GM23338 (cell line): ENCODE measurements around the gene OR2L13.

Source experiments
- CREB1 ChIP-seq: fragments of 250-450 bp; sonication (Bioruptor Pico); IDR thresholded peaks from 2 replicates; pipeline ENCODE4 v1.5.0; 2020; ENCODE audit warnings: low read depth, mild to moderate bottlenecking, moderate library complexity
- EZH2 ChIP-seq: fragments of 200-600 bp; sonication (generic); IDR thresholded peaks from one replicate; pipeline ENCODE4 v1.8.0; 2017; ENCODE audit warnings: antibody characterized with exemption, mild to moderate bottlenecking, low read depth; ENCODE audit not compliant: unreplicated experiment
- EZH2phosphoT487 ChIP-seq: fragments of 200-600 bp; sonication (generic); IDR thresholded peaks from one replicate; pipeline ENCODE4 v1.8.1; 2018; ENCODE audit warnings: antibody characterized with exemption; ENCODE audit not compliant: unreplicated experiment
- JUNB ChIP-seq: IDR thresholded peaks from one replicate; pipeline ENCODE4 v1.6.1; 2016; ENCODE audit warnings: antibody characterized with exemption; ENCODE audit not compliant: unreplicated experiment
- NANOG ChIP-seq: IDR thresholded peaks from 2 replicates; pipeline ENCODE4 v1.6.1; 2016; ENCODE audit warnings: antibody characterized with exemption, borderline replicate concordance
- POLR2AphosphoS5 ChIP-seq: IDR thresholded peaks from 2 replicates; pipeline ENCODE4 v1.6.1; 2016; ENCODE audit warnings: antibody characterized with exemption, low read depth
- REST ChIP-seq: IDR thresholded peaks from one replicate; pipeline ENCODE4 v1.6.1; 2018; ENCODE audit warnings: antibody characterized with exemption; ENCODE audit not compliant: unreplicated experiment
- STAT1 ChIP-seq: IDR thresholded peaks from one replicate; pipeline ENCODE4 v1.6.1; 2016; ENCODE audit warnings: antibody characterized with exemption; ENCODE audit not compliant: unreplicated experiment
- ZNF114 ChIP-seq: fragments of 250-450 bp; sonication (Bioruptor Pico); IDR thresholded peaks from 2 replicates; pipeline ENCODE4 v1.5.0; 2020; ENCODE audit warnings: mild to moderate bottlenecking, moderate library complexity
- ZNF331 ChIP-seq: fragments of 250-450 bp; sonication (Bioruptor Pico); IDR thresholded peaks from 2 replicates; pipeline ENCODE4 v1.5.0; 2020; ENCODE audit warnings: low read depth, mild to moderate bottlenecking, moderate library complexity
- TF ChIP-seq, protein P1 (sequence below), 2 experiments: fragments of 200-600 bp in 1 of 2; sonication (generic) in 1 of 2; conservative IDR thresholded peaks; 2 replicates each; pipeline versions ENCODE4 v1.5.1 to v1.6.1; 2016 to 2017; ENCODE audit warnings: antibody characterized with exemption in 2 of 2, low read depth in 2 of 2, mild to moderate bottlenecking in 2 of 2, moderate library complexity in 1 of 2
- TF ChIP-seq, protein P2 (sequence below): IDR thresholded peaks from 2 replicates; pipeline ENCODE4 v1.6.1; 2016; ENCODE audit warnings: antibody characterized with exemption
- TF ChIP-seq, protein P3 (sequence below): fragments of 250-450 bp; sonication (Bioruptor Pico); IDR thresholded peaks from 2 replicates; pipeline ENCODE4 v1.5.0; 2020; ENCODE audit warnings: mild to moderate bottlenecking, moderate library complexity

- TF ChIP-seq, protein P1, sequence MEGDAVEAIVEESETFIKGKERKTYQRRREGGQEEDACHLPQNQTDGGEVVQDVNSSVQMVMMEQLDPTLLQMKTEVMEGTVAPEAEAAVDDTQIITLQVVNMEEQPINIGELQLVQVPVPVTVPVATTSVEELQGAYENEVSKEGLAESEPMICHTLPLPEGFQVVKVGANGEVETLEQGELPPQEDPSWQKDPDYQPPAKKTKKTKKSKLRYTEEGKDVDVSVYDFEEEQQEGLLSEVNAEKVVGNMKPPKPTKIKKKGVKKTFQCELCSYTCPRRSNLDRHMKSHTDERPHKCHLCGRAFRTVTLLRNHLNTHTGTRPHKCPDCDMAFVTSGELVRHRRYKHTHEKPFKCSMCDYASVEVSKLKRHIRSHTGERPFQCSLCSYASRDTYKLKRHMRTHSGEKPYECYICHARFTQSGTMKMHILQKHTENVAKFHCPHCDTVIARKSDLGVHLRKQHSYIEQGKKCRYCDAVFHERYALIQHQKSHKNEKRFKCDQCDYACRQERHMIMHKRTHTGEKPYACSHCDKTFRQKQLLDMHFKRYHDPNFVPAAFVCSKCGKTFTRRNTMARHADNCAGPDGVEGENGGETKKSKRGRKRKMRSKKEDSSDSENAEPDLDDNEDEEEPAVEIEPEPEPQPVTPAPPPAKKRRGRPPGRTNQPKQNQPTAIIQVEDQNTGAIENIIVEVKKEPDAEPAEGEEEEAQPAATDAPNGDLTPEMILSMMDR (conservative IDR thresholded peaks at IDR 0.05; ENCODE audit: low read depth in 2 of 2), result no peak
- TF ChIP-seq EZH2 (no peak), EZH2phosphoT487 (no peak), REST (no peak), POLR2AphosphoS5 (no peak), STAT1 (no peak), ZNF114 (CRISPR knock-in tag) (no peak), NANOG (no peak), JUNB (no peak), CREB1 (CRISPR knock-in tag) (no peak), ZNF331 (CRISPR knock-in tag) (no peak)
- TF ChIP-seq, protein P2, sequence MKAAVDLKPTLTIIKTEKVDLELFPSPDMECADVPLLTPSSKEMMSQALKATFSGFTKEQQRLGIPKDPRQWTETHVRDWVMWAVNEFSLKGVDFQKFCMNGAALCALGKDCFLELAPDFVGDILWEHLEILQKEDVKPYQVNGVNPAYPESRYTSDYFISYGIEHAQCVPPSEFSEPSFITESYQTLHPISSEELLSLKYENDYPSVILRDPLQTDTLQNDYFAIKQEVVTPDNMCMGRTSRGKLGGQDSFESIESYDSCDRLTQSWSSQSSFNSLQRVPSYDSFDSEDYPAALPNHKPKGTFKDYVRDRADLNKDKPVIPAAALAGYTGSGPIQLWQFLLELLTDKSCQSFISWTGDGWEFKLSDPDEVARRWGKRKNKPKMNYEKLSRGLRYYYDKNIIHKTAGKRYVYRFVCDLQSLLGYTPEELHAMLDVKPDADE, result no peak
- TF ChIP-seq, protein P3, sequence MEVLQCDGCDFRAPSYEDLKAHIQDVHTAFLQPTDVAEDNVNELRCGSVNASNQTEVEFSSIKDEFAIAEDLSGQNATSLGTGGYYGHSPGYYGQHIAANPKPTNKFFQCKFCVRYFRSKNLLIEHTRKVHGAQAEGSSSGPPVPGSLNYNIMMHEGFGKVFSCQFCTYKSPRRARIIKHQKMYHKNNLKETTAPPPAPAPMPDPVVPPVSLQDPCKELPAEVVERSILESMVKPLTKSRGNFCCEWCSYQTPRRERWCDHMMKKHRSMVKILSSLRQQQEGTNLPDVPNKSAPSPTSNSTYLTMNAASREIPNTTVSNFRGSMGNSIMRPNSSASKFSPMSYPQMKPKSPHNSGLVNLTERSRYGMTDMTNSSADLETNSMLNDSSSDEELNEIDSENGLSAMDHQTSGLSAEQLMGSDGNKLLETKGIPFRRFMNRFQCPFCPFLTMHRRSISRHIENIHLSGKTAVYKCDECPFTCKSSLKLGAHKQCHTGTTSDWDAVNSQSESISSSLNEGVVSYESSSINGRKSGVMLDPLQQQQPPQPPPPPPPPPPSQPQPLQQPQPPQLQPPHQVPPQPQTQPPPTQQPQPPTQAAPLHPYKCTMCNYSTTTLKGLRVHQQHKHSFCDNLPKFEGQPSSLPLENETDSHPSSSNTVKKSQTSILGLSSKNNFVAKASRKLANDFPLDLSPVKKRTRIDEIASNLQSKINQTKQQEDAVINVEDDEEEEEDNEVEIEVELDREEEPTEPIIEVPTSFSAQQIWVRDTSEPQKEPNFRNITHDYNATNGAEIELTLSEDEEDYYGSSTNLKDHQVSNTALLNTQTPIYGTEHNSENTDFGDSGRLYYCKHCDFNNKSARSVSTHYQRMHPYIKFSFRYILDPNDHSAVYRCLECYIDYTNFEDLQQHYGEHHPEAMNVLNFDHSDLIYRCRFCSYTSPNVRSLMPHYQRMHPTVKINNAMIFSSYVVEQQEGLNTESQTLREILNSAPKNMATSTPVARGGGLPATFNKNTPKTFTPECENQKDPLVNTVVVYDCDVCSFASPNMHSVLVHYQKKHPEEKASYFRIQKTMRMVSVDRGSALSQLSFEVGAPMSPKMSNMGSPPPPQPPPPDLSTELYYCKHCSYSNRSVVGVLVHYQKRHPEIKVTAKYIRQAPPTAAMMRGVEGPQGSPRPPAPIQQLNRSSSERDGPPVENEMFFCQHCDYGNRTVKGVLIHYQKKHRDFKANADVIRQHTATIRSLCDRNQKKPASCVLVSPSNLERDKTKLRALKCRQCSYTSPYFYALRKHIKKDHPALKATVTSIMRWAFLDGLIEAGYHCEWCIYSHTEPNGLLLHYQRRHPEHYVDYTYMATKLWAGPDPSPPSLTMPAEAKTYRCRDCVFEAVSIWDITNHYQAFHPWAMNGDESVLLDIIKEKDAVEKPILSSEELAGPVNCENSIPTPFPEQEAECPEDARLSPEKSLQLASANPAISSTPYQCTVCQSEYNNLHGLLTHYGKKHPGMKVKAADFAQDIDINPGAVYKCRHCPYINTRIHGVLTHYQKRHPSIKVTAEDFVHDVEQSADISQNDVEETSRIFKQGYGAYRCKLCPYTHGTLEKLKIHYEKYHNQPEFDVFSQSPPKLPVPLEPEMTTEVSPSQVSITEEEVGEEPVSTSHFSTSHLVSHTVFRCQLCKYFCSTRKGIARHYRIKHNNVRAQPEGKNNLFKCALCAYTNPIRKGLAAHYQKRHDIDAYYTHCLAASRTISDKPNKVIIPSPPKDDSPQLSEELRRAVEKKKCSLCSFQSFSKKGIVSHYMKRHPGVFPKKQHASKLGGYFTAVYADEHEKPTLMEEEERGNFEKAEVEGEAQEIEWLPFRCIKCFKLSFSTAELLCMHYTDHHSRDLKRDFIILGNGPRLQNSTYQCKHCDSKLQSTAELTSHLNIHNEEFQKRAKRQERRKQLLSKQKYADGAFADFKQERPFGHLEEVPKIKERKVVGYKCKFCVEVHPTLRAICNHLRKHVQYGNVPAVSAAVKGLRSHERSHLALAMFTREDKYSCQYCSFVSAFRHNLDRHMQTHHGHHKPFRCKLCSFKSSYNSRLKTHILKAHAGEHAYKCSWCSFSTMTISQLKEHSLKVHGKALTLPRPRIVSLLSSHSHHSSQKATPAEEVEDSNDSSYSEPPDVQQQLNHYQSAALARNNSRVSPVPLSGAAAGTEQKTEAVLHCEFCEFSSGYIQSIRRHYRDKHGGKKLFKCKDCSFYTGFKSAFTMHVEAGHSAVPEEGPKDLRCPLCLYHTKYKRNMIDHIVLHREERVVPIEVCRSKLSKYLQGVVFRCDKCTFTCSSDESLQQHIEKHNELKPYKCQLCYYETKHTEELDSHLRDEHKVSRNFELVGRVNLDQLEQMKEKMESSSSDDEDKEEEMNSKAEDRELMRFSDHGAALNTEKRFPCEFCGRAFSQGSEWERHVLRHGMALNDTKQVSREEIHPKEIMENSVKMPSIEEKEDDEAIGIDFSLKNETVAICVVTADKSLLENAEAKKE, result no peak
Measured at GRCh38 chr1:248047008-248047407, 48.0 kb upstream of the OR2L13 start.
